LoVo (cell line): ENCODE measurements around the gene MPRIP.
"Not testable (repeated sequence)": the region's sequence is repeated elsewhere in the genome, so short reads cannot be mapped to it uniquely, and the experiment has no call there.

ENCODE experiments used
- DNase-seq: peaks from one replicate; pipeline ENCODE4 v3.0.0-alpha.2; 2016; ENCODE audit warnings: low spot score

The MPRIP gene, protein sequence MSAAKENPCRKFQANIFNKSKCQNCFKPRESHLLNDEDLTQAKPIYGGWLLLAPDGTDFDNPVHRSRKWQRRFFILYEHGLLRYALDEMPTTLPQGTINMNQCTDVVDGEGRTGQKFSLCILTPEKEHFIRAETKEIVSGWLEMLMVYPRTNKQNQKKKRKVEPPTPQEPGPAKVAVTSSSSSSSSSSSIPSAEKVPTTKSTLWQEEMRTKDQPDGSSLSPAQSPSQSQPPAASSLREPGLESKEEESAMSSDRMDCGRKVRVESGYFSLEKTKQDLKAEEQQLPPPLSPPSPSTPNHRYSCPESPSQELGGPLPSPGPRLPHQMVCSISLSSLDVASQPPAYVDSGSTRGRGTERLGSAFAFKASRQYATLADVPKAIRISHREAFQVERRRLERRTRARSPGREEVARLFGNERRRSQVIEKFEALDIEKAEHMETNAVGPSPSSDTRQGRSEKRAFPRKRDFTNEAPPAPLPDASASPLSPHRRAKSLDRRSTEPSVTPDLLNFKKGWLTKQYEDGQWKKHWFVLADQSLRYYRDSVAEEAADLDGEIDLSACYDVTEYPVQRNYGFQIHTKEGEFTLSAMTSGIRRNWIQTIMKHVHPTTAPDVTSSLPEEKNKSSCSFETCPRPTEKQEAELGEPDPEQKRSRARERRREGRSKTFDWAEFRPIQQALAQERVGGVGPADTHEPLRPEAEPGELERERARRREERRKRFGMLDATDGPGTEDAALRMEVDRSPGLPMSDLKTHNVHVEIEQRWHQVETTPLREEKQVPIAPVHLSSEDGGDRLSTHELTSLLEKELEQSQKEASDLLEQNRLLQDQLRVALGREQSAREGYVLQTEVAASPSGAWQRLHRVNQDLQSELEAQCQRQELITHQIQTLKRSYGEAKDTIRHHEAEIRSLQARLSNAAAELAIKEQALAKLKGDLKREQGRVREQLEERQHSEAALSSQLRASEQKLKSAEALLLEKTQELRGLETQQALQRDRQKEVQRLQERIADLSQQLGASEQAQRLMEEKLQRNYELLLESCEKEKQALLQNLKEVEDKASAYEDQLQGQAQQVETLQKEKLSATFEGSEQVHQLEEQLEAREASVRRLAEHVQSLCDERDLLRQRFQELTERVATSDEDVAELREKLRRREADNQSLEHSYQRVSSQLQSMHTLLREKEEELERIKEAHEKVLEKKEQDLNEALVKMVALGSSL (N-terminal part only)

DNA sequence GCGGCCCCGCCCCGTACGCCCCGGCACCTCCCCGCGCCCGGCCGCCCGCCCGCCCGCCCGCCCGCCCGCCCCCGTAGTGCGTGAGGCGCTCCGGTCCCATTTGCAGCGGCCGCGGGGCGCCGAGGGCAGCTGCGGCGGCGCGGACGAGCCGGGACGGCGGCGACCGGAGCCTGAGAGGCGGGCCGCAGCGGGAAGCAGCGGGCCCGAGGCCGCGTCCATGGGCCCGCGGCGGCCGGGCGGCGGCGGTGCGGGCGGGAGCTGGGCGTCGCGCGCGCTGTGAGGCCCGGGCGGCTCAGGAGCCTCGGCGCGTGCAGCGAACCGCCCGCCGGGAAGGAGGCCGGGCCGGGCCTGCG, at the start of gene MPRIP:
MPRIP (plus strand) TSS at position 74 of the 353 bp plus-strand sequence. CDS start 392 bp downstream, outside the sequence.
- no peak for DNase-seq

DNA sequence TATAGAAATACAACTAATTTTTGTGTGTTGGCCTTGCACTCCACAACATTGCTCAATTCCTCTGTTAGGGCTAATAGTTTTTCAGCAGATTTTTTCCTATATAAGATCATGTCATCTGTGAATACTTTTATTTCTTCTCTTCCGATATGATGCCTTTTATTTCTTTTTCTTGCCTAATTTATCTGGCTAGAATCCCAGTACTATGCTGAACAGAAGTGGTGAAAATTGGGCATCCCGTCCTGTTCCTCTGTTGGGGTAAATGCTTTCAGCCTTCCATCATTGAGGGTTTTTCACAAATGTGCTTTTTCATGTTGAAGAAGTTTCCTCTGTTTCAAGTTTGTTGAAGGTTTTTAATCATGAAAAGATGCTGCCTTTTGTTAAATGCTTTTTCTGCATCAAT, 47.6 kb upstream of the MPRIP start:
- no peak for DNase-seq

DNA sequence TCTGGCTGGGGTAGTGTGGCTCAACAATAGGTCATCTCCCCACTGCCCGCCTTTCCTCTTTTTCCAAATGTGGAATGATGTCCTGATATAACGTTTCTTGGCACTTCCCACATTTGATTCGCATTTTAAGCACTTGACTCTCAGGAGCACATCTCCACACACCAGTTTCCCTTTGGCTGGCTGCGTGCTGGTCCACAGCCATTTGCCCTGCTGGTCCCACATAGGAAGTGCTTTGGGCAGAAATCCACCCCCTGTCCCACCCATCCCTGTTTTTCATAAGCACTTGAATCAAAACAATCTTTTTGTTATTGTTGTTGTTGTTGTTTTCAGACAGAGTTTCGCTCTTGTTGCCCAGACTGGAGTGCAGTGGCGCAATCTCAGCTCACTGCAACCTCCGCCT, 46.3 kb upstream of the MPRIP start:
- DNase-seq = no peak

DNA sequence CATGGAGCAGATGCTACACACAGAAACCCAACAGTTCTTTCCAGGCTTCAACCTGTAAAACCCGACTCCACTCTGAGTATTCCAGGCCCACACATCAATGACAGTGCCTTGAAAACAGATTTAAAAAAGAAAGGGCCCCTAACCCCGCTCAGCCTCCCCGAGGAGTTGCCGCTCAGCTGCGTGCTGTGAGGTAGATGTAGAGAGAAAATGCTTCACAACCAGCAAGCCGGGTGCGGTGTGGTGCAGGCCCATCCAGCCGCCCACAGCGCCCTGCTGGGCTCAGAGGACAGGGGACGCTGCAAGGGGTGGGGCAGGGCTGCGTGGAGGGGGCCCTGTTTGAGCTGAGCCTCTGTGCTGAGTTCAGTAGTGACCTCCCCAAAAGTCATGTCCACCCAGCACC, 45.5 kb upstream of the MPRIP start:
- DNase-seq = not testable (repeated sequence)

DNA sequence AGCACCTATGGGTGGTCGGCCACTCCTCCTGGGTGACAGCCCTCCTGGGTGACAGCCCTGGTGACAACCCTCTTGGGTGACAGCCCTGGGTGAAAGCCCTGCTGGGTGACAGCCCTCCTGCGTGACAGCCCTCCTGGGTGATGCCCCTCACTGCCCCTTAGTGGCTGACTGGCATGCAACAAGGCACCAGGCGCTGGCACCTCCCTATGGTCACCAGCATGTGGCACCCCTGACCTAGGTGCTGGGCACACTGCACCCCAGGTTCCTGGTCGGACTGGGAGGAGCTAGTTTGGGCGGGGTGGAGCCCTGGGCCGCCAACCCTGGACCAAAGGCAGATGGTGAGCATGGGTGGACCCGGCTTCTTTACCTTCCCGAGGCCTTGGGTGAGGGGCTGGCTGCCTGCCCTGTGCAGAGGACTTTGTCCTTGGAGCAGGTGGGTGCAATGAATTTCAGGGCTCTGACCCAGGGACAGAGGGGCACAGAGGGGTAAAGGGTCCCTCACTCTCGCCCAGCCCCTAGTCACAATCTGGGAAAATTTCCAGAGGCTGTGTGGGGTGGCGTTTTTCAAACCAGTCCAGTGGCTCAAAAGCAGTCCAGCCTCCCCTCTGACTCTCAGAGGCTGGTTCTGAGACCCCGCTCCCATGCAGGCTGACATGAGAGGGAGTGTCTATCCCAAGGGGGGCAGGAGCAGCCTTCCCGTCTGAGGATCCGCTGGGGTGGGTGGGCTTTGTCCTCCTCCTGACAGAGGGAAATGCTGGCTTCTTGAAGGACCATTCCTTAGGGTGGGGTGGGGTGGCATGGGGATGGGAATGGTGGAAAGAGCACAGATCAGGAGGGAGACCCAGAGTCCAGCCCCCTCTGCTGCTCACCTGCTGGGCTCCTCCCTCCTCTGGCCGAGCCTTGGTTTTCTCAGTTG, 44.5 kb upstream of the MPRIP start:
- DNase-seq = no peak

DNA sequence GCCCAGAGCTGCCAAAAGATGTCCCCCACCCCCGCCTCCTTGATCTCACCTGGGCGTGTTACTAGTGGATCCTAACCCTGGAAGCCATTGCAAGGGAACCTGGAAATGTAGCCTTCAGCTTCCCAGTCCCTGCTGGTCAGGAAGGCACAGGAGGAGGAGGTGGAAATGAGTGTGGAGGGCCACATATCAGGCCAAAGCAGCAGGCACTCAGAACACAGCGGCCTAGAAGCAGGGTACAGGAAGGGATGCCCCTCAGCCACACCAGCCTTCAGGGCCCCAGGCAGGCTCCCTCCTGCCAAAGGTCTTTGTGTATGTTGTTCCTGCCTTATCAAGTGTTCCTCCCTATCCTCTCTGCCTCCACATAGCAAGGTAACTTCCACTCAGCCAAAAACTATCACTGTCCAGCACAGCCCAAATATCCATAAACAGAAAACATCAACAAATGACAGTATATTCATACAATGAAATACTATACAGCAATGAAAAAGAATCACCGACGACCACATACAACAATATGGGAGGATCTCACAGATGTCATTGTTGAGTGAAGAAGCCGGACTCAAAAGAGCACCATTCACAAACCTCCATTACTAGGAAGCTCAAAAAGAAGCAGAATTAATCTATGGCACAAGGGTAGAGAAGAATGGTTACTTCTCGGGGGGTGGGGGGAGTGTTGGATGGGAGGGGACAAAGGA, 42.2 kb upstream of the MPRIP start:
- no peak for DNase-seq

DNA sequence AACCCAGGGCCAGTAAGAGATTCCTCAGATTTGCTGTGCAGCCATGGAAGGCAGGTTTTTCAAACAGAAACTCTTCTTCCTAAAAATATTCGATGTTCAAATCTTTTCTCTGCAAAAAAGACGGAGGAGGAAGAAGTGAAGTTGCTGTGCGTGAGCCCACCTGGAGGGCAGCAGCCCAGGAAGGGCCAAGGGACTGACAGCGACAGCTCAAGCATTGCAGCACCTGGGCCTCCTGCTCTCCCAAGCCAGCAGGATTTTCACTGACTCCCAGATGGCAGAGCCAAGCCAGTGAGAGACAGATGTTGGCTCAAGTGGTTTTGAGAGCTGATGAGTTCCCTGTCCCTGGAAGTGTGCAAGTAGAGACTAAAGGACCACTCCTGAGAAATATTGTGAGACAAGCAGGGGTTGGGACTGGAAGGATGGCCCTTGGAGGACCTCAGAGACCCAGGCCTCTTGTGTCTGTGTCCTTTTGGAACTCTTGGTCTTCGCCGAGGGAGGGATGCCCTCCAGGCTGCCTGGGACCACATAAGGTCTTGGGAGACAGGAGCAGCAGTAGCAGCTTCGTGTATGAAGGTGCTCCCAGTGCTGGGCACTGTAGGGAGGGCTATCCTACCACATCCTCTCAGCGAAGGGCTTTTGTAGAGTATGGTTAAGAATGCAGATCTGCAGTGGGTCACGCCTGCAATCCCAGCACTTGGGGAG, 41.0 kb upstream of the MPRIP start:
- no peak for DNase-seq

DNA sequence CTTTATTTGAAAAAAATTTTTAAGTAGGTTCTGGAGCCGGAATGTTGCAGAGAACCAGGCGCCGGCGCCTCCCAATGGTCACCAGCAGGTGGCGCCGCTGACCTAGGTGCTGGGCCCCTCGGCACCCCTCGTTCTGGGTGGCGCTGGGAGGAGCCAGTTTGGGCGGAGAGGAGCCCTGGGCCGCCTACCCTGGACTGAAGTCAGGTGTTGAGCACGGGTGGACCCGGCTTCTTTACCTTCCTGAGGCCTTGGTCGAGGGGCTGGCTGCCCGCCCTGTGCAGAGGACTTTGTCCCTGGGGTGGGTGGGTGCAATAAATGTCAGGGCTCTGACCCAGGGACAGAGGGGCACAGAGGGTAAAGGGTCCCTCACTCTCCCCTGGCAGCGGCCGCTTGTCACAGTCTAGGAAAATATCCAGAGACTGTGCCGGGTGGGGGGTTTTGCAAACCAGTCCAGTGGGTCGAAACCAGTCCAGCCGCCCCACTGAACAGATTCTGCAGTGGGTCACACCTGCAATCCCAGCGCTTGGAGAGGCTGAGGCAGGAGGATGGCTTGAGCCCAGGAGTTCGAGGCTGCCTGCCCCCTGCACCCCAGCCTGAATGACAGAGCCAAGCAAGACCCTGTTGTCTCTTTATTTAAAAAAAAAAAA, 40.3 kb upstream of the MPRIP start:
- peak; percentile 82 for DNase-seq

DNA sequence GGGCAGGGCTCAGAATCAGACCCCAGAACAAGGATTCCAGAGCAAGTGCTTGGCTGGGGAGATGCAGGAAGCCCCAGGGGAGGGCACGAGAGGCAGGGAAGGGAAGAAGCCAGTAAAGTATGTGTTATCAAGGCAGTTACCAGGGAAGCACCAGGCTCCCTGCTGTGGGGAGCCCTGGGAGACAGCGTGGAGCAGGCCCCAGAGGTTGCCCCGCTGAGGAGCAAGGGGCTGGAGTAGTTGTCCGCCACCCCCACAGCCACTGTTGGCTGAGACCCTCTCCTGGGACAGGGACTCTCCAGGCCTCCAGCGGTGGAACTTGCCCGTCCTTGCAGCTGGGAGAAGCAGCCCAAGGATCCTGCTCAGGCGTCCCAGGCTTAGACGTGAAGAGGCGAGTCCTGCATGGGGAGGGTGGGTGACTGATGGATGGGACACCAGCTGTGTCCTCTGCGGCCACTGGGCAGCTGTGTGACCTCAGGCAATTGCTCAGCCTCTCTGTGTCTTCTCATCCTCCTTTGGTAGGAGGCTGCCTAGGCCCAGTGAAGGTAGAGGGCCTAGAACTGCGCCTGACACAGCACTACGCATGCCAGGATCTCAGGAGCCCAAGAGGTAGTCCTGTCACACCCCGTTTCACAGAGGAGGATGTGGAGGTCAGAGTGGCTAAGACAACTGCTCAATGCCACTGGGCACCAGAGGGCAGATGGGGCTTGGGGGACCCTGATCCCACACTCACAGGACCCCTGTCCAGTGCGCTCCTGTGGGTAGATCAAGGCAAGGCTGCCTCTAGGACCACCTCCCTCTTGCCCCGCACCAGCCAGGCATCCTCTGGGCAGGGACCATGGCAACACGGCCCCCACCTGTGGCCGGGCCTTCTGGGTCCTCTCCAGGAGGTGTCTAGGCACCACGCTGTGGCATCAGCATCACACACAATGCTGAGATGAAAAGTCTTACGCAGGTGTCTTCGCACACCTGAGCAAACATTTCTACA, 39.2 kb upstream of the MPRIP start:
- not testable (repeated sequence) for DNase-seq

DNA sequence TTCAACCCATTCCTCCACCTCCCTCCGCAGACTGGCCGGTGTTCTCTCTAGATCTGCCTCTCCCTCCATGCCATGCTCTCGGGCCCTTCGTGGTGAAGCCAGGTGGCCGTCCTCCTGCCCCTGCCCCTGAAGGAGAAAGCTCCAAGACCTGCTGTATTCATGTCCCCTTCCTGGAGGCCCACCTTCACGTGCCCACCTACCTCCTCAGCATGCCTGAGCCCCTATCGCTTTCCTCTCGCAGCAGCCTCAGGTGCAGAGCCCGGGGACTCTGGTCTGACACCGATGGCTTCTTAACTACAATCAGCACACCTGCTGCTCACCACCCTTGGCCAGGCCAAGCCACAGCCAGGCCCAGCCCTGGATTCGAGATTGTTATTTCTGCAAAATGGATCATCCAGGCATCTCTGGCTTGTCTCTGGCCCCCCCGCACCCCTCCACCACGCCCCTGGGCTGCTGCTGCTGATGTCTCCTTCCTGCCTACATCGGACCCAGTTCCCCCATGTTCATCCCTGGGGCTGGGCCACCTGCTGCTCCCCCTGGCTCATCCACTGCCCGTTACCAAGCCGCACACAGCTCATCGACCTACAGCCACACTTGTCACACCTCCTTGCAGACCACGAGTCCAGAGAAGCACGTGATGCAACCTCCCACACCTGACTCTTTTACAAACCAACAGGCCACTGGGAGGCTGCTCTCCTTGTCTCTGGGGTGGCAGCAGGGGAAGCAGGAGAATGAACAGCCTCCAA, 37.8 kb upstream of the MPRIP start:
- DNase-seq = no peak

DNA sequence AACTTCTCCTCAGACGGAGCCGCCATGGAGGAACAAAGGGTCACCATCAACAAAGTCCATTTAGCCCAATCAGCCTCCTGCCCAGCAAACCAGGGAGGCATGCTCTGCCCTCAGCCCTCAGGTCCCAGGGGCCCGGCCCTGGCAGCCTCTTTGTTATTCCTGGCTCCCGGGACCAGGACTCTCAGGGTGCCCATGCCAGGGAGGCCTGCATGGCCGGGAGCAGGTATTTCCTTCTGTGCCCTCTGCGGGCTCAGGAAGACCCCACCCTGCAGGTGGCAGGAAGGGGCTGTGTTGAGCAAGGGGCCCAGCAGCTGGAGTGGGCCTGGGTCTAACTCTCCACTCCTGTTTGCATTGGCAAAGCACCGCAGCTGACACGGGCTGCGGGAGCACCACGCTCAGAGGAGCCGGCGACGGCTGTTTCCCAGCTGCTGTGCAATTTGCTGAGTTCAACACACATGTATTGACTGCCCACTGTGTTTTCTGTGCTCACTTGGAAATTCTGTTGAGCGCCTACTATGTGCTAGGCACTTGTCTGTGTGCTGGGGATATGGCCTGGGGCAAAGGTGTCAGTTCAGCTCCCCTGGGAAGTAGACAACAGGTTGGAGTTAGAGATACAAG, 37.2 kb upstream of the MPRIP start:
- not testable (repeated sequence) for DNase-seq

DNA sequence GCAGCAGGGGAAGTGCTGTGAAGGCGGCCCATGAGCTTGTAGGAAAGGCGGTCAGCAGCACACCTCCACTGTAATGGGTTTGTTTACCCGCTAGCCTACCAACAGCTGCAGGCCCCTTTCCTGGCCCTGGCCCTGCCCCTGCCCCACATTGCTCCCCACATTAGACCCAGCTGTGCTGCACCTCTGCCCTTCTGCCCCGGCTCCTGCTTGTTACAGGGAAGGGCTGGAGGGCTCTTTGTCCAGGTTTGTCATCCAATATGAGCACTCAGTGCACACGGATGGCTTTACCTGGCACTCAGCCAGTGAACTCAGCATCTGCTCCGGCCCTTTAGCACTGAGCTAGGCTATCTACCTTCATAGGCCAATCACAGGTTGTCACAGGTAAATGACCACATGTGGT, 34.4 kb upstream of the MPRIP start:
- not testable (repeated sequence) for DNase-seq

DNA sequence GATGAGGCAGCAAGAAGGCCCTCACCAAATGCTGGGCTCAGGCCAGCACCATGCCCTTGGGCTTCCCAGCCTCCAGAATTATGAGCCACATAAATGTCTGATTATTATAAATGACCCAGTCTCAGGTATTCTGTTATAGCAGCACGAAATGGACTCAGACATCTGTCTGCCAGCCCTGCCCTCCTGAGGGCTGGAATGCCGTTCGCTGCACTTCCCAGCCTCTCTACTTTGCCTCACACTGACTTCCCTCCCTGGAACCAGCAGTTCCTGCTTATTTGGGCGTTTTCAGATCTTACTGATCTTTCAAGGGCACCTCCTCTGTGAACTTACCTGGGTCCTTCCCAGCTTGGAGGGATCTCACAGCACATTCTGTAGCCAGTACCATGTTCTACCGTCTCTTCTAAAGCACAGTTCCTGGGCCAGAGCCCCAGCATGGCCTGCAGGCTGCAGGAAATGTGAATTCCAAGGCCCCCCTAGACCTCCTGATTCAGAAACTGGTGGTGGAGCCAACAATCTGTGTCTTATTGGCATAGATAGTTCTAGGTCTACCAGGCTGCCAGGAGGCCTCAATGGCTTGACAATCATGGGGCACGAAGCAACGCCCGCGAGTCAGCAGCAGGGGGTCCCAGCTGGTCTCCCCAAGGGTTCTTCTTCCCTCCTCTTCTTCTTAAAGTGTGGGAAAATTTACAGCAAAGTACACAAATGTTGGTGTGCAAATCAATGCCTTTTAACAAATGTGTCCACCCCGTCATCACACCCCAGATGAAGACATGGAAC, 33.4 kb upstream of the MPRIP start:
- DNase-seq = not testable (repeated sequence)

DNA sequence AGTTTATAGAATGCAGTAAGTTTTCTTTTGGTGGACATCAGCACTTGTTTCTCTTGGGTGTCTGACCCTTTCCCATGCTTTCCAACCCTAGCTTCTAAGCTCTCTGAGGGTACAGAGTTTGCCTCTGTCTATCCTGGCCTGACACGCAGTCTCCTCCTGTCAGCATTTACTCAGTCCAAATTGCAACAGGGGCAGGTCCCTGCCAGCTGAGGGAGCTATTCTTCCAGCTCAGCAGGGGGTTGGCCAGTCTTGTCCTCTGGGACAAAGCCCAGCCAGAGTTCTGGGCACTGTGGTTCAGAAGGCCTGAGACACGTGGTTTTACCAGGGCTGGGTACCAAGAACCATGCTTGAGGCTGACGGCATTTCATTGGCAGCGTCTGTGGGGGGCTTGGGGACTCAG, 32.3 kb upstream of the MPRIP start:
- not testable (repeated sequence) for DNase-seq

DNA sequence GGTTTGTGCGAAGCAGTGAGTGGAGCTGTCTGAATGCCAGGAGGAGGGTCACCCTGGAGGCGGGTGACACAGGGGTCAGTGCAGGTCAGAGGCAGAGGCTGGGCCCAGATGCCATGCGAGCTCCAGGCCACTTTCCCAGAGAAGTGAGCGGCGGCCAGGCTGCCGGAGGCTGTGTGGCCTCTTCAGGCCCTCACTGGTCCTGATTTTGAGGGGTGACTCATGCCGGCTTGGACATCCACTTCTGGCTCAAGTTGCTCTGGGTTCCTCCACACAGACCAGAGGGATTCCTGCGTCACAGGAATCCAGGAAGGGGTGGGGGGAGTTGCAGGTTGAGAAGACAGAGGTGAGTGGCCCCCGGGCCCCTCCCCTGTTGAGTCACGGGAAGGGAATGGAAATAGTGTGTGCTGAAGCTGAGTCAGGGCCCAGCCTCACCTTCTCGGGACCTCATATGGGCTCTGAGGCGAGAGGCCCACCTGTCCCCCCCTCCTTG, 31.7 kb upstream of the MPRIP start:
- not testable (repeated sequence) for DNase-seq
